Fibroblast of villous mesenchyme (primary cell): ENCODE results near the gene SLC6A19. TPM values are rescaled to one million over a fixed set of nuclear protein-coding genes. Genes with fewer than 3 reads are reported as not detected.
A peak's percentile ranks its signal among the peaks of the same experiment; 100 is the strongest.

Experiments used
- DNase-seq: peaks from one replicate; pipeline ENCODE4 v3.0.0-alpha.2; 2010; ENCODE audit warnings: low read depth
- H3K4me3 ChIP-seq: 2 replicates; pipeline ENCODE4 v1.5.1; 2011; ENCODE audit warnings: low read depth, mild to moderate bottlenecking, low read length
- CTCF ChIP-seq: IDR thresholded peaks from 2 replicates; pipeline ENCODE4 v1.5.1; 2012; ENCODE audit warnings: low read depth, mild to moderate bottlenecking, low read length; ENCODE audit not compliant: insufficient read depth
- total RNA-seq: library from RNA; depleted of rRNA; stranded (reverse); fragments of >200 nt; gene quantifications from 2 replicates; pipeline ENCODE4 v1.2.3, GENCODE V29; 2012

SLC6A19 gene
- not detected in 2 replicates for total RNA-seq

GRCh38 chr5:1201327-1202025 is at the start of gene SLC6A19:
SLC6A19 (plus strand) TSS chr5:1201595; CDS start chr5:1201651, 56 bp downstream.
- H3K4me3 ChIP-seq, result no peak within 1 kb of the TSS
- TF ChIP-seq CTCF, result no peak
- DNase-seq, result no peak

- no peak overlapping the region for H3K4me3 ChIP-seq
- no peak for DNase-seq
- no peak for TF ChIP-seq CTCF
Measured at GRCh38 chr5:1152156-1152555, 49.2 kb upstream of the SLC6A19 start.

GRCh38 chr5:1152771-1153282 is 48.6 kb upstream of the SLC6A19 start:
- no peak overlapping the region for H3K4me3 ChIP-seq
- DNase-seq, result peak; percentile 39
- no peak for TF ChIP-seq CTCF

- H3K4me3 ChIP-seq, result no peak overlapping the region
- TF ChIP-seq CTCF, result no peak
- no peak for DNase-seq
Measured at GRCh38 chr5:1153428-1153827, 48.0 kb upstream of the SLC6A19 start.

GRCh38 chr5:1155191-1156032 is 46.0 kb upstream of the SLC6A19 start:
- no peak overlapping the region for H3K4me3 ChIP-seq
- TF ChIP-seq CTCF, result no peak
- DNase-seq, result no peak

GRCh38 chr5:1156033-1156753 is 45.2 kb upstream of the SLC6A19 start:
- no peak overlapping the region for H3K4me3 ChIP-seq
- no peak for TF ChIP-seq CTCF
- no peak for DNase-seq
